OCI-LY3 (cell line): ENCODE measurements around the gene LHFPL6.

Experiments
- CTCF ChIP-seq: fragments of 200-600, 300-600 bp; sonication (generic); IDR thresholded peaks from 2 replicates; pipeline ENCODE4 v1.5.1; 2014; ENCODE audit warnings: antibody characterized with exemption, low read length, low read depth
- EZH2phosphoT487 ChIP-seq: fragments of 200-600 bp; shearing (Covaris generic); IDR thresholded peaks from 2 replicates; pipeline ENCODE4 v1.6.1; 2018; ENCODE audit warnings: antibody characterized with exemption, mixed run types, low read depth

DNA sequence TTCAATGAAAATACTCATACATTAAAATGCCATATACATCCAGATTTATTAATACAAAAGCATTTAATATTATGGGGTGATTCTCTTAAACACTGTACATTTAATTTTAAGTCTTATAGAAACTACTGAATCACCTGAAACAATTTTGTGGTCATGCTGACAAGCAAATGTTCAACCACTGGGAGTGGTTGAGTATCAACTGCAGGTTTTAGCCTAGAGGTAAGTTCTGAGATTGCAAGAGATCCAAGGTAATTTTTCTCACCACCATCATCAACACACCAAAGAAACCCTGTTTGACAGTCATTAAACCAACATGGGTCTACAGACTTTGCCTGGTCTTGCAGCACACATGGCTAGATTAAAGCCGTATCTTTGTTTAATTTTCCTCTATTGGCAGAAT lies 196.3 kb downstream of the LHFPL6 start:
- no peak; the same call in 1 of the 2 replicates for TF ChIP-seq CTCF
- TF ChIP-seq EZH2phosphoT487 = no peak
